Heart left ventricle (tissue), 13 donors: ENCODE data around the gene GOLGA6L9.
"Not testable (repeated sequence)": the region's sequence is repeated elsewhere in the genome, so short reads cannot be mapped to it uniquely, and the experiment has no call there.

Experiments
- POLR2A ChIP-seq, 2 donors: fragments of 450-650 bp; IDR thresholded peaks; one replicate each; pipeline ENCODE4 v1.6.1; 2017; ENCODE audit warnings: antibody characterized with exemption in 2 of 2, mild to moderate bottlenecking in 2 of 2, moderate library complexity in 2 of 2
- TF ChIP-seq, protein P1 (sequence below), 12 donors: fragments of 200-600 bp; sonication (generic) in 4 of 12; IDR thresholded peaks; one replicate each; pipeline versions ENCODE4 v1.5.0 to v1.8.0; 2018 to 2022; ENCODE audit warnings: antibody characterized with exemption in 12 of 12, mild to moderate bottlenecking in 5 of 12
- donor health status: ischemic (EF 13 %, LVEDD 7.1; RV severe dilation, severe dysfunction).
- donor health status: DM: no; HTN: yes; CAD: no.
- donor health status: DM: no; HTN: no; CAD: no.
- donor health status: ischemic (EF 25% LVEDD 6.9; RV normal size, moderate dysfunction).
- donor health status: ischemic (EF 25% LVEDD 5.7; RV mildly dilated, moderate dysfunction).
- donor health status: ischemic (EF 35%, LVEDD 5.7; RV mildly dilated, moderate dysfunction).
- donor health status: nonischemic (EF 11% LVEDD 7.7; RV severe dilation, severe dysfunction).
- donor health status: DM: yes; HTN: yes; CAD: no.
- donor health status: PGD.
- donor health status: ischemic (EF 29% LVEDD 5.4; RV normal size, mild dysfunction).
- donor health status: nonischemic (EF 23%, LVEDD 6.1; RV moderate dilation, normal function).

DNA sequence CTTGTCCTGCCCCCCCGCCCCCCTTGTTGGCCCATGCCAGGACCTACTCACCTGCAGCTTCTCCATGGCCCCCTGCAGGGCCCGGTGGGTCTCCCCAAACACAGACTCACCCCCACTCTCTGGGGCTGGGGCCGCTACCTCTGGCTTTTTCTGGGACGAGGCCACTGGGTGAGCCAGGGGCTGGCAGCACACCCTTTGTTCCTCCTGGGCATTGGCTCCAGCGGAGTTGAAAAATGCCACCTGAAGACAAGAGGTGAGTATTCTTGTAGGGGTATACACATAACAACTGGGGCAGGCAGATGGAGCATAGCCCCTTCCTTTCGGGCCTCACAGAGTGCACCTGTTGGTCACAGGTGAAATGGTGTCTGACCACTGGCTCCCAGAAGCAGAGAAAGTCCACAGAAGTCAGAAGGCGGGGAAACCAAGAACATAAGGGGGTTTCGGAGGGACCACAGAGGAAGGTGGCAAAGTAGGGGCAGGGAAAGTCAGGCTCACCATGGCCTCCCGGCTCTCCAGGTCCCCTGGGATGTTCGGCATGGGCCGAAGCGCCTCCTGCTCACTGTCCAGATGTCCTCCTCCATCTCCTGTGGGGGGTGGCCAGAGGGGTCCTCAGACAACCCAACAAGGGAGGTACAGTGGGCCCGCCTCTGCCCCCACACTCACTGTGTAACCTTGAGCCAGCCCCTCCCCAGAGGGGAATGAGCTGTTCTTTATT is 47.9 kb downstream of the GOLGA6L9 start:
- TF ChIP-seq, protein P1, sequence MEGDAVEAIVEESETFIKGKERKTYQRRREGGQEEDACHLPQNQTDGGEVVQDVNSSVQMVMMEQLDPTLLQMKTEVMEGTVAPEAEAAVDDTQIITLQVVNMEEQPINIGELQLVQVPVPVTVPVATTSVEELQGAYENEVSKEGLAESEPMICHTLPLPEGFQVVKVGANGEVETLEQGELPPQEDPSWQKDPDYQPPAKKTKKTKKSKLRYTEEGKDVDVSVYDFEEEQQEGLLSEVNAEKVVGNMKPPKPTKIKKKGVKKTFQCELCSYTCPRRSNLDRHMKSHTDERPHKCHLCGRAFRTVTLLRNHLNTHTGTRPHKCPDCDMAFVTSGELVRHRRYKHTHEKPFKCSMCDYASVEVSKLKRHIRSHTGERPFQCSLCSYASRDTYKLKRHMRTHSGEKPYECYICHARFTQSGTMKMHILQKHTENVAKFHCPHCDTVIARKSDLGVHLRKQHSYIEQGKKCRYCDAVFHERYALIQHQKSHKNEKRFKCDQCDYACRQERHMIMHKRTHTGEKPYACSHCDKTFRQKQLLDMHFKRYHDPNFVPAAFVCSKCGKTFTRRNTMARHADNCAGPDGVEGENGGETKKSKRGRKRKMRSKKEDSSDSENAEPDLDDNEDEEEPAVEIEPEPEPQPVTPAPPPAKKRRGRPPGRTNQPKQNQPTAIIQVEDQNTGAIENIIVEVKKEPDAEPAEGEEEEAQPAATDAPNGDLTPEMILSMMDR (IDR thresholded peaks at IDR 0.05): not testable (repeated sequence)
- not testable (repeated sequence) for TF ChIP-seq POLR2A (IDR thresholded peaks at IDR 0.05)
